AG10803 (cell line): ENCODE data around the gene PTPRG.

Experiments used
- DNase-seq: peaks from one replicate; pipeline ENCODE4 v3.0.0; 2010; ENCODE audit warnings: low read depth
- H3K4me3 ChIP-seq: 2 replicates; pipeline ENCODE4 v1.5.1; 2011; ENCODE audit warnings: mild to moderate bottlenecking, low read length, control low read depth
- CTCF ChIP-seq: conservative IDR thresholded peaks from 2 replicates; pipeline ENCODE4 v1.5.1; 2011; ENCODE audit warnings: mild to moderate bottlenecking, low read length, control low read depth, inconsistent platforms

Gene PTPRG

GRCh38 chr3:62207197-62207596 lies 645.8 kb downstream of the PTPRG start:
- TF ChIP-seq CTCF: no peak
- no peak overlapping the region for H3K4me3 ChIP-seq
- DNase-seq: no peak

- TF ChIP-seq CTCF: no peak
- DNase-seq: no peak
- no peak overlapping the region for H3K4me3 ChIP-seq
These were observed 647.0 kb downstream of the PTPRG start for GRCh38 chr3:62208385-62208784.

- H3K4me3 ChIP-seq: no peak overlapping the region
- no peak for TF ChIP-seq CTCF
These were observed 647.7 kb downstream of the PTPRG start for GRCh38 chr3:62209101-62209500.

DNA sequence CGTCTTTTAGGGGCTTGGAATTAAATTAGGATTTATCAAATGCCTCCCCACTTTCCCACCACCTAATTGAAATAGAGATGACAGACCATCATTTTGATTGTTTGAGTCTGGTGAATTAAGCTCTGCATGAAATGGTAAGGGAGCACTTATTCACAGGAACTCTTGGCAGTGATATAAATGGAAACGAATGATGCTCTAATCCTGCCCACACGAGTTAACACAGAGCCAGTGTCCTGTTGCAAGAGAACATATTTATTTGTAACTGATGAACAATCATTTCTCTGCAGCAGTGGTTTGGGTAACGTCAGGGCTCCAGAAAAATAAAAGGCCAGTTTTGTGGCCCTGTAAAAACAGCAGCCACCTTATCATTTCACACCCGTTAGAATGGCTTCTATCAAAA lies 648.6 kb downstream of the PTPRG start:
- peak; percentile 39 for DNase-seq
- no peak overlapping the region for H3K4me3 ChIP-seq
- no peak for TF ChIP-seq CTCF

More at GRCh38 chr3:62209101-62209500, 647.7 kb downstream of the PTPRG start:
- peak; percentile 15 for DNase-seq

- TF ChIP-seq CTCF: no peak
- DNase-seq: no peak
- H3K4me3 ChIP-seq: no peak overlapping the region
These were observed 650.5 kb downstream of the PTPRG start for GRCh38 chr3:62211675-62212429.

- DNase-seq: no peak
These were observed 653.5 kb downstream of the PTPRG start for GRCh38 chr3:62214850-62215249.

More at GRCh38 chr3:62214850-62215249, 653.5 kb downstream of the PTPRG start:
- TF ChIP-seq CTCF: no peak
- no peak overlapping the region for H3K4me3 ChIP-seq
